ENCODE results near the gene NBPF1.
"Not testable (repeated sequence)": the region's sequence is repeated elsewhere in the genome, so short reads cannot be mapped to it uniquely, and the experiment has no call there.

The NBPF1 gene

GRCh38 chr1:16642025-16642966 lies 28.9 kb upstream of the NBPF1 start:
- not testable (repeated sequence) for DNase-seq

GRCh38 chr1:16641159-16641975 lies 28.0 kb upstream of the NBPF1 start:
- not testable (repeated sequence) for DNase-seq

- DNase-seq: not testable (repeated sequence)
Observed at GRCh38 chr1:16639091-16640031, 26.0 kb upstream of the NBPF1 start.

- DNase-seq: not testable (repeated sequence)
Observed at GRCh38 chr1:16637941-16638778, 24.8 kb upstream of the NBPF1 start.

- DNase-seq: not testable (repeated sequence)
Observed at GRCh38 chr1:16636551-16637195, 23.3 kb upstream of the NBPF1 start.

- DNase-seq: not testable (repeated sequence)
Observed at GRCh38 chr1:16635959-16636358, 22.6 kb upstream of the NBPF1 start.

- DNase-seq: peak in 2 of 51 donors; percentile 20 to 36
Observed at GRCh38 chr1:16633540-16634282, 20.3 kb upstream of the NBPF1 start.

- not testable (repeated sequence) for DNase-seq
Observed at GRCh38 chr1:16632044-16632850, 18.9 kb upstream of the NBPF1 start.

- DNase-seq: no peak
Observed at GRCh38 chr1:16631248-16632043, 18.1 kb upstream of the NBPF1 start.

GRCh38 chr1:16630661-16631247 lies 17.4 kb upstream of the NBPF1 start:
- DNase-seq: no peak

GRCh38 chr1:16629916-16630530 lies 16.7 kb upstream of the NBPF1 start:
- not testable (repeated sequence) for DNase-seq

GRCh38 chr1:16628361-16629111 lies 15.2 kb upstream of the NBPF1 start:
- no peak for DNase-seq

GRCh38 chr1:16626409-16626983 lies 13.1 kb upstream of the NBPF1 start:
- not testable (repeated sequence) for DNase-seq

GRCh38 chr1:16625497-16626408 lies 12.4 kb upstream of the NBPF1 start:
- DNase-seq: no peak
